NCI-H187 treated with DMSO at 0.1 percent for 48 hours (cell line): ENCODE measurements around the gene IQCE.
"Not testable (repeated sequence)": the region's sequence is repeated elsewhere in the genome, so short reads cannot be mapped to it uniquely, and the experiment has no call there.

Source experiments
- DNase-seq: peaks from one replicate; lab custom pipeline; 2025; lab: John Stamatoyannopoulos, UW

The IQCE gene

DNA sequence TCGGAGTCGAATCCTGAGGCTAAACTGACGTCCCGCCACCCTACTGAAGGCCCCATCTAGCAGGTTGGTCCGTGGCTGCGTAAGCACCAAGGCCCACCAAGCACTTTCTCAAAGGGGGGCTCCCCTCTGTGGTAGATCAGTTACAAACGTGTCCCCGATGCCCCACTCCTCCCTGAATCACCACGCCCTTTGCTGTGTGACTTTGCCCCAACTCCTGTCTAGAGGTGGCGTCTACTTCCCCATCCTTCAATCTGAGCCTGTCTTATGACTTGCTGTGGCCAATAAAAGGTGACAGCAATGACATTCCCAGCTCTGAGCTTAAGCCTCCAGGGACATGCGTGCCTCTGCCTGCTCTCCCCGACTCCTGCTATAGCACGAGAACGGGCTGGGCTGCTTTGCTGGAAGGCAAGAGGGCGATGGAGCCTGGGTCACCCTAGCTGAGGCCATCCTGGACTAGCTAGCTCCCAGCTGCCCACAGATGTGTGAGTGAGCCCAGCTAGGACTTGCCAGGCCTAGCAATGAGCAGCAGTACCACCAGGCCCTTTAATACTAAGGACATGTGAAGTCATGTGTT is 26.5 kb upstream of the IQCE start:
- DNase-seq: not testable (repeated sequence)

DNA sequence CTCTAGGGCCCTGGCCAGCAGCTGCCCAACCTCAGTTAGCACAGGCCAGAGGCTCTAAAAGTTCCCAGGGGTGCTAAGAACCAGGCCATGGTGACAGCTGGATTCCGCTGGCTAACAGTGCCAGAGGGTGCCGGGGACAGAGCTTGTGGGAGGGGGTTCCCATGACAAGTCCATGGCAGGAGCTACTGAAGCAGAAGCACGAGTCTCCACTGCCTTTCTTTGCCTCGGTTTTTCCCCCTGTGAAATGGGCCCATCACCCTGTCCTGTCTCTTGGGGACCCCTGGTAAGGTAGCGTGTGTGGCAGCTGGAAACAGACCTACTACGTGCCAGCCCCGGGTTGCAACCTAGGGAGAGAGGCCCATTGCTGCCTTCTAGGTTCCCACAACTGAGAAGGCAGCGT is 26.0 kb upstream of the IQCE start:
- DNase-seq: not testable (repeated sequence)

DNA sequence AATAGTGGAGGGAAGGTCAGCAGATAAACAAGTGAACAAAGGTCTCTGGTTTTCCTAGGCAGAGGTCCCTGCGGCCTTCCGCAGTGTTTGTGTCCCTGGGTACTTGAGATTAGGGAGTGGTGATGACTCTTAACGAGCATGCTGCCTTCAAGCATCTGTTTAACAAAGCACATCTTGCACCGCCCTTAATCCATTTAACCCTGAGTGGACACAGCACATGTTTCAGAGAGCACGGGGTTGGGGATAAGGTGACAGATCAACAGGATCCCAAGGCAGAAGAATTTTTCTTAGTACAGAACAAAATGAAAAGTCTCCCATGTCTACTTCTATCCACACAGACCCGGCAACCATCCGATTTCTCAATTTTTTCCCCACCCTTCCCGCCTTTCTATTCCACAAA is 25.2 kb upstream of the IQCE start:
- not testable (repeated sequence) for DNase-seq

DNA sequence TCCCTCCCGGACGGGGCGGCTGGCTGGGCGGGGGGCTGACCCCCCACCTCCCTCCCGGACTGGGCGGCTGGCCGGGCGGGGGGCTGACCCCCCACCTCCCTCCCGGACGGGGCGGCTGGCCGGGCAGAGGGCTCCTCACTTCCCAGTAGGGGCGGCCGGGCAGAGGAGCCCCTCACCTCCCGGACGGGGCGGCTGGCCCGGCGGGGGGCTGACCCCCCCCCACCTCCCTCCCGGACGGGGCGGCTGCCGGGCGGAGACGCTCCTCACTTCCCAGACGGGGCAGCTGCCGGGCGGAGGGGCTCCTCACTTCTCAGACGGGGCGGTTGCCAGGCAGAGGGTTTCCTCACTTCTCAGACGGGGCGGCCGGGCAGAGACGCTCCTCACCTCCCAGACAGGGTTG is 24.6 kb upstream of the IQCE start:
- DNase-seq: not testable (repeated sequence)

DNA sequence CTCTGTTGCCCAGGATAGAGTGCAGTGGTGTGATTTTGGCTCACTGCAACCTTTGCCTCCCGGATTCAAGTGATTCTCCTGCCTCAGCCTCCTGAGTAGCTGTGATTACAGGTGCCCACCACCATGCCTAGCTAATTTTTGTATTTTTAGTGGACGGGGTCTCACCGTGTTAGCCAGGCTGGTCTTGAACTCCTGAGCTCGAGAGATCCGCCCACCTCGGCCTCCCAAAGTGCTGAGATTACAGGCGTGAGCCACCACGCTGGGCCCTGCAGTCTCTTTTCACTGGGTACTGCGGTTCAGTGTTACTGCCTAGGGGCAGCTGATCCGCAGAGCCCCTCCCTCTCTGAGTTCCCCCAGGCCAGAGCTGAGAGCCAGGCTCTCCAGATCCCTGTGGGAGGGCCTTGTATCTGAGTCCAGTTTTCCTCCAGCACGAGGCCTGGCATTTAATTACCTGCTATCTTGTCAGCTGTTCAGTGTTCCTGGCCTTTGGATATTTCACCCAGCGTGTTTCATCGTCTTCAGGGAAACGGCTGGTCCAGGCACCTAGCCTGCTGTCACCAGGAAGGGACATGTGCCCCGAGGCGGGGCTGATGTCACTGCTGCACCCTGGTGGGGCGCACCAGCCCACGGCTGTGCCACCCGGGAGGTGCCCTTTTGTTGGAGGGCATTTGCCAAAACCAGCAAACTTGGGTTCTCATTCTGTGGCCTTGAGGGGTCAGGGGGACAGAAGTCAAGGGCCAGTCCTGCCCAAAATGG is 22.7 kb upstream of the IQCE start:
- not testable (repeated sequence) for DNase-seq

DNA sequence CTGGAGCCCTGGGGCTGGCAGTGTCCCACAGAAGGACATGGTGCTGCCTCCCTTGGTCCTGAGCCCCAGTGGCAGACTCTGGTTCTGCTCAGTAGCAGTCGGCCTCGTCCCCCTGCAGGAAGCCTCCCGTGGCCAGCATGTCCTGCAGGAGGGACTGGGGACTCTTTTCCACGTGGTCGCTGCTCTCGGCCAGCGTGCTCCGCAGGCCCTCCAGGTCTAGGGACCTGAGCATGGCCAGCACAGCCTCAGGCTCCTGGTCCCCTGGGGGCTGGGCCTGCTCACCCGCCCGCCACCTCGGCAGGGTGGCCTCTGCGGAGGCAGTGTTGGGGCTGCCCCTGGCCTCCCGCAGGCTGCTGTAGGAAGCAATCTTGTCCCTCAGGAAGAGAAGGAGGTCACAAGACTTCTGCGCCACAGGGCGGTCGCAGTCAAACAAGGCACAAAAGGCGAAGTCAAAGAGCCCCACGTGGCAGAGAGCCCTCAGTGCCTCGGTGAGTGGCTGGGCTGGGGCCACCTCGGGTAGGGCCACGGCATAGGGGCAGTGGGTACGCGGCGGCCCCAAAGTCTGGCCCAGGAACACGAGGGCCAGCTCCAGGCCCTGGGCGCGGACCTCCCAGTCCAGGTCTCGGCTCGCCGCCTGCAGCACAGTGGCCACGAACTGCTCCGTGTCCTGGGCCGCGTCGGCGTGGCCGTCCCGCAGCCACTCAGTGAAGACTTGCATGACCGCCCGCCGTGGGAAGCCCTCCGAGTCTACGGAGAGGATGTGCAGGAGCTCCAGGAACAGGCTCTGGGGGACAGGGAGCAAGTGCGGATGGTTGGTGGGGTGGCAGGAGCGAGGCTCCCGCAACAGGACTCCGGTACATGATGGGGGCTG is 20.6 kb upstream of the IQCE start:
- no peak for DNase-seq

DNA sequence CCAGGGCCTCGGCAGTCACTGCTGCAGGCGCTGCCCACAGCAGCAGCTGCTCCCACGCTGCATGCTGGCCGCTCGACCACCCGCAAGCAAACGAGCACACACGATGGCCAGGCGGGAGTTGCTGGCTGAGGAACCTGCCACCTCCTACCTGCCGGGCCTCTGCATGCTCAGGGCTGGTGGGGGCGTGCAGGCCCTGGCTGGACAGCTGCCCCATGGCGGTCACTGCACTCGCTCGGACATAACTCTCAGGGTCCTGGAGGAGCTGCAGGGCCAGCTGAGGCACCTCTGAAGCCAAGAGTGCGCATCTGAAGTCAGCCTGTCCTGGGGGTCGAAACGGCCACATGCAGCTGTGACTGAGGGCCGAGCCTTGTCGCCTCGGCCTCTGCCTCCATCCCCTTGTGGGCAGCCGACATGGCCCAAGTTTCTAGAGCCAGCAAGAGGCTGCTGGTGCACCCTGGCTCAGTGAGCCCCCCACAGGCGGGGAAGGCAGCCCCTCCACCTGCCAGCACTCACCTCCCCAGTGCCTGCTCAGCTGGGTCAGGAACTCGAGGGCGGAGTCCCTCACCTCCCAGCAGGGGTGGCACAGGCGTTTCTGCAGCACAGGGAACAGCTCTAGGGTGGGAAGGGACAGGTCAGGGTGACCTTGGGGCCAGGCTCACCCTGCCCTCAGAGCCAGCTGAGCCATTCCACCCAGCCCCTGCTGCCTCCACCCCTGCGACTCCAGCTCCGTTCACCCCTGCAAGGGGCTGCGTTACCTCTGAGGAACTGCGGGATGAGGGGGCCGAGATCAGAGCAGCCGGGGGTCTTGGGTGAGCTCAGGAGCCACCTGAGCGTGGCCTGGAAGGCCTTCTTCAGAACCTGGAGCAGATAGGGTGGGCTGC is 19.5 kb upstream of the IQCE start:
- no peak for DNase-seq

DNA sequence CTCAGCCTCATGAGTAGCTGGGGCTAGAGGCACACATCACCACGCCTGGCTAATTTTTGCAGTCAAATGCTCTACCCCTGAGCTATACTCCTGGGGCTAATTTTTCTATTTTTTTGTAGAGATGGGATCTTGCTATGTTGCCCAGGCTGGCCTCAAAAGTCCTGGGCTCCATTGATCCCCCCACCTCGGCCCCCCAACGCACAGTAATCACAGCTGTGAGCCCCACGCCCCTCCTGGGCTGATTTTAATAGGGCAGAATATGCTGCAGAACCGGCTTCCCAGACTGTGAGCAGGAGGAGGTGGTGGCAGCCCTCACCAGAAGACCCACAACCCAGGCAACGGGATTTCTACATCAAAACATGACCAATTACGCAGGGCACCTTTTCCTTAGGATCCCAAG is 18.6 kb upstream of the IQCE start:
- no peak for DNase-seq

DNA sequence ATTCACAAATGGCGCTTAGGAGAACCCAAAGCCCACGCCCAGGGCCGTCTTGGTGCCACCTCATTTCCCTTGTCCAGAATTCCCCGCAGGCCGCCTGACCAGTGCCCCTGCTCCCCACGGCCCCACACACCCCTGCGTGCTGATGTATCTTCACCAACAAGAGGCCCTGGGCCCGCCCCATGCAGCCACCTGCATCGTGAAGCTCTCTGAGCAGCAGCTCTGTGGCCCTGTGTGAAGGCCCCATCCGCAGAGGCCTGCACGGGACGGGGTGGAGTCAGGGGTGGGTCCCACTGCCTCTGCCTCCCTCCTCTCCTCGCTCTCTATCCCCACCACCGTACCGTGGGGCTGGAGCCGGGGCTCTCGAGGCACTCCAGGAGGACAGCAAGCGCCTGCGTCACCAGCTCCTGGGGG is 18.1 kb upstream of the IQCE start:
- no peak for DNase-seq

DNA sequence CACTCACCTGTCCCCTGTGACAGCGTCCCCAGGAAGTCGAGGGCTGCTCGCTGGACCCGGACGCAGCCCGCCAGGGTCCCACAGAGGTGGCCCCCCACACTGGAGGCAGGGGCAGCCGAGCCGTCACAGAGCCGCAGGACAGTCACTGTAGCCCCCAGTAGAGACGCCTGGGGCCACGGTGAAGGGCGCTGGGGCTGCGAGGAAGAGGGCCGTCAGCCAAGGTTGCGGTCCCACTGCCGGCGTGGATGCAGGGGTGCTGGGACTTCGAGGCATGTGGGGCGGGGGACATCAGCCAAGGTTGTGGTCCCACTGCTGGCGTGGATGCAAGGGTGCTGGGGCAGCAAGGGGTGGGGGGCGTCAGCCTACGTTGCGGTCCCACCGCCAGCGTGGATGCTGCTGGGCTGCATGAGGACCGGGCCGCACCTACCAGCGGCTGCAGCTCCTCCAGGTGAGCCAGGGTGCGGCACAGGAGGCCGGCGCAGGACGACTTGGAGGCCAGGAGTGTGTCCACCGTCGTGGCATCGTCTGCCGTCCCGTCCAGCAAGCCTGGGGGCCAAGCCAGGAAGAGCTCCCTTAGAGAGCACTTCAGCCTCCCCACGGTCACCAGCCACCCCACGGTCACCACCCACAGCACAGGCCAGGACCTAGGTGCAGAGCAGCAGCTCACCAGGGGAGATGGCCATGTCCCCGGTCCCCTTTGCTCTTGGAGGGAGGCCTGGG is 17.3 kb upstream of the IQCE start:
- DNase-seq: no peak

DNA sequence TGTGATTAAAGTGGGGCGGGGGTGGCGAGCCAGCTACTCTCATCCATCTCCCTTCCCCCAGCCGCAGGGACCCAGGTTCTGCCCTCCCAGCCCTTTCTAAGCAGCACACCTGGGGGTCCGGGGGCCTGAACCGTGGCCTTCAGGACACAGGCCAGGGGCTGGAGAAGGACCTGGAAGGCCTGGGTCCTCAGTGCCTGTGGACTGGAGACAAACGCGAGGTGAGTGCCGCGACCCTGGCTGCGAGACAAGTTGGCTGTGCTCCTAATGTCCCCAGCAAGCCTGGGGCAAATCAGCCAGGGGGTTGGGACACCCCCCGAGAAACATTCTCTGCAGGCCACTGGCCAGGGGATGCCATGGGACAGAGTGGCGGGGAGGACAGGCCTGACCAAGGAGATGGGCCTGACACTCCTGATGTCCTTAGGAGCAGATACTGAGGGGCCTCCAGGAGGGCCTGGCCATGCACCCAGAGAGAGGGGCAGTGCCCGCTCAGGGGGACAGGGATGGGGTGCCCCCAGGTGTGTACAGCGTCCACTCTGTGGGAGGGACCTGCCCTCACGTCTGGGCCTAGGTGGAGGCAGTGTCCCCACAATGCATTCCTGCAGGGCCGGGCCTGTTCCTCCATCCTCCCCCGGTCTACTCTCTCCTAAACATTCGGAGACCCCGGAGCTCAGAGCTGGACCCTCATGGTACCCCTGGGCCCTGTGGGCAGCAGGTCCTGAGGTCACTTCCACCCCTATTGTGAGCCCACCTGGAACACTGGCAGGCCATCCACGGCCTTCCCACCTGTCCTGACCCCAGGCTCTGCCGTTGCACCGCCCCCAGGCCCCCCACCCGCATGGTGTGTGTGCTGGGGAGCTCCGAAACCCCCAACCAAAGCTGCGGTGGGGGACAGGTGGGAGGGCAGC is 16.5 kb upstream of the IQCE start:
- DNase-seq: no peak

DNA sequence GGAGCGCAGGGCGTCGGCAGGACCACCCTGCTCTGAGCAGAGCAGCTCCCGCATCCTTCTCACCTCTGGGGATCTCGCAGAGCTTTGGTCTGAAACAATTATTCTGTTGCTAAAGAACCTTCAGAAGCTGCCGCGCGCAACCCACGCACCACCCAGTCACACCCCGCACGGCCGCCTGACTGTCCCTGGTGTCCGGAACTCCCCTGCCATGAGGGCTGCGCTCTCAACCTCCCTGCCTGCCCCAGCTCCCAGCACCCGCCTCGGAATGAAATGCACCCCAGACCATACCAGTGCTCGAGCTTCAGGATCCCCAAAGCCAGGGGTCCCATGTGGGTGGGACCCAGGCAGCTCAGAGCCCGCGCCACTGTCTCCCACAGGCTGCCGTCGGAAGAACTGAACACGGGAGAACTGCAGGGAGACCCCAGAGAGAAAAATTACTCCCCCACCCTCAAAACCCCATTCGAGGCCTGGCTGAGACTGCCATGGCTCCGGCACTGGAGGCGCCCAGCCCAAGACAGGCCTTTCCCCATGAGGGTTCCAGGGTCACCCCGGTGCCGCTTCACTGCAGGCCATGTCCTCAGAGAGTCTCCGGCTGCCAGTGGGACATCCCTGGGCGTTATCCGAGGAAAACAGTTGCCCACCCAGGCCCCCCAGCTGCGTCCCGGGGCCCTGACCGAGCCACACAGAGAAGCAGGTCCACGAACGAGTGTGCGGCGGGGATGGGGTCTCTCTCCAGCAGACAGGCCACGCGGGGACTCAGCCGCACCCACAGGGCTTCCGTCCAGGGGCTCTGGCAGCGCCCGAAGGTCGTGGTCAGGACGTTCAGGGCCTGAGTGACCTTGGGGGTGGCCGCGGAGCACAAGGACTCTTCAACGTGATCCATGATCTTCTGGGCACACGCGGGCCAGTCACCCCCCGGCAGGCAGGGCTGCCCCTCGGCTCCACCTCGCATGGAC is 15.6 kb upstream of the IQCE start:
- DNase-seq: no peak

DNA sequence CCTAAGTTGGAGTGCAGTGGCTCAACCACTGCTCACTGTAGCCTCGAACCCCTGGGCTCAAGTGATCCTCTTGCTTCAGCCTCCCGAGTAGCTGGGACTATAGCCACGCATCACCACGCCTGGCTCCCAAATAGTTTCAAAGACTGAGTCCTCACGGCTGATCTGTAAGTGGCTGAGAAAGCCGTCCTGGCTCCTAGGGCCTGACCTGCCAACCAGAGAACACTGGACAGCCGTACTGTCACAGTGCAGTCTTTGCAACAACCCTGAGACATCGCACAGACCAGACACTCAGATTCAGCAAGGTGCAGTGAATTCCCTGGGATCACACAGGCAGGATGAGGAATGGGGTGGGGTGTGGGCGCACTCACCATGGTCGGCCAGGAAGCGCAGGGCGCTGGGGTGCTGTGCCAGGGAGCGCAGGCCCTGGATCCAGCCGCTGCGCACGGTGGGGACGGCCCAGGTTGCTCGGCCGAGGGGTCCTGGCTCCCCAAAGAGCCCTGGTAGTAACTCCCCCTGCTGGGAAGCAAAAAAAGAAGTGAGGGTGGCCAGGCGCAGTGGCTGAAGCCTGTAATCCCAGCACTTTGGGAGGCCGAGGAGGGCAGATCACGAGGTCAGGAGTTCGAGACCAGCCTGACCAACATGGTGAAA is 14.1 kb upstream of the IQCE start:
- no peak for DNase-seq

DNA sequence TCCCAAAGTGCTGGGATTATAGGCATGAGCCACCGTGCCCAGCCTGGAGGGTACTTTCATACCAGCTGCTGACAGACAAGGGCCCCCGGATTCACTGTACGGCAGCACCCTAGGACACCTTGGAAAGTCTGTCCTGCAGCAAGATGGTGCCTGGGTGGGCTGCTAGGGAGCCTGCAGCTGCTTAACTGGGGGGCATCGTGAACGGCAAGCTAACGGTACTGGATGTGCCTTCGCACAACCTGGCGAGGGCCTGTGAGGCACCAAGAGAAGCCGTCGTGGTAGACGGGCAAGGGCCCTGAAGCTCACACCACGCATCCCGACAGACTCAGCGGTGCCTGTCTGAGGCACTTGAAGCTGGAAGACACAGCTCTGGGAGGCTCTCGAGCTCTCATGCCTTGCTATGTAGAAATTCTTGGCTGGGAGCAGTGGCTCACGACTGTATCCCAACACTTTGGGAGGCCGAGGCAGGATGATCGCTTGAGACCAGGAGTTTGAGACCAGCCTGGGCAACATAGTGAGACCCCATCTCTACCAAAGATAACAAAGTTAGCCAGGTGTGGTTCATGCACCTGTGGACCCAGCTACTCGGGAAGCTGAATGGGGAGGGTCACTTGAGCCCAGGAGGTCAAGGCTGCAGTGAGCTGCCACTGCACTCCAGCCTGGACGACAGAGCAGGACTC is 12.9 kb upstream of the IQCE start:
- no peak for DNase-seq

DNA sequence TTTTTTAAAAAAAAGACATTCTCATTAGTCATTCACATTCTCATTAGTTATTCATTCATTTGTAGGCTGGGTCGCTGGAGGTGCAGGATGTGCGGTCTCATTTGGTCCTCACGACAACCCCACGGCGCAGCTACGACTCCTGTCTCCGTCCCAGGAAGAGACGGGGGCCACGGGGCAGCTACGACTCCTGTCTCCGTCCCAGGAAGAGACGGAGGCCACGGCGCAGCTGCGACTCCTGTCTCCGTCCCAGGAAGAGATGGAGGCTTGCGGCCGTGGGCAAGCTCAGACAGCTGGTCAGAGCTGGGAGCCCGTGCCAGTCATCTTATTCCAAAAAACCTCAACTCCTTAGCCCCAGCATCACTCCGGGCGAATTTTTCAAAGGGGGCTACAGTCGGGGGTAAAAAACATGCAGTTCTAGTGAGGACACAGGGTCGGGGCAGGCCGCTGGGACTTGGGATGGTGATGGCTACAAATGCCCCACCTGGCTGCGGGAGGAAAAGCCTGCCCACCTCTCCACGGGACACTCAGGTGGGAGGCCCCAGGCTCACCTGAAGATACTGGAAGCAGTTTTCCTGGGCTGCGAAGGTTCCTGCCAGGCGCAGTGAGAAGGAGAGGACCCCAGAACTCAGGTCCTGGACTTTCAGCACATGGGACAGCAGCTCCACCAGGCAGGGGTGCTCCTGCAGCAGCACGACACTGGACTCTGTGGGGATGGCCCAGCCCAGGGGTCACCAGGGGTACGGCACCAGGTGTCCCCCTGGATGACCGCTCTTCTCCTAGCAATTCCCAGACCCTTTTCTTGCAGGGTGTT is 11.8 kb upstream of the IQCE start:
- DNase-seq: no peak

DNA sequence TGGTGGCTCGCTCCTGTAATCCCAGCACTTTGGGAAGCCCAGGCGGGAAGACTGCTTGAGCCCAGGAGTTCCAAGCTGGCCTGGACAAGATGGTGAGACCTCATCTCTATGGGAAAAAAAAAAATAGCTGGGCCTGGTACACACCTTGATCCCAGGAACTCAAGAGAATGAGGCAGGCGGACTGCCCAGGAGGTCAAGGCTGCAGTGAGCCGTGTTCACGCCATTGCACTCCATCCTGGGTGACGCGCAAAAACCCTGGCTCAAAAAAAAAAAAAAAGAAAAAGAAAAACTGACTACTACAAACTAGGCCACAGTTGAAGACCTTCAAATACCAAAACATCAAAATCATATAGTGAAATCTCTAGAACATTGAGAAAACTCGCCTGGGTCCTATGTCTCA is 7.4 kb upstream of the IQCE start:
- no peak for DNase-seq

DNA sequence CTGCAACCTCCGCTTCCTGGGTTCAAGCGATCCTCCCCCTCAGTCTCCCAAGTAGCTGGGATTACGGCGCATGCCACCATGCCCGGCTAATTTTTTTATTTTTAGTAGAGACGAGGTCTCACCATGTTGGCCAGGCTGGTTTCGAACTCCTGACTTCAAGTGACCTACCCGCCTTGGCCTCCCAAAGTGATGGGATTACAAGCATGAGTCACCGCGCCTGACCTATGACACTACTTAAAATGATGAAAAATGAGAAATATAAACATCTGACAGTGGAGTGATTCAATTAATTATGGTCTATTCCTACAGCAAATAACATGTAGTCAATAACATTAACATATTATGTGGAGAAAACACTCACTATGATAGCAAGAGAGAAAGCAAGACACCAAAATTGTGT is 5.7 kb upstream of the IQCE start:
- DNase-seq: no peak
